Right lobe of liver (tissue), 4 donors: ENCODE data around the gene CDR2L.

Experiments
- POLR2A ChIP-seq: fragments of 450-650 bp; IDR thresholded peaks from one replicate; pipeline ENCODE4 v1.6.1; 2017; ENCODE audit warnings: antibody characterized with exemption, mild to moderate bottlenecking
- TF ChIP-seq, protein P1 (sequence below), 4 donors: fragments of 200-600 bp in 3 of 4; fragments of 450-650 bp in 1 of 4; IDR thresholded peaks; one replicate each; pipeline versions ENCODE4 v1.5.1 to v1.8.0; 2016 to 2022; ENCODE audit warnings: antibody characterized with exemption in 4 of 4, mild to moderate bottlenecking in 2 of 4
- donor health status: DM: no; HTN: no; CAD: no.
- donor health status: DM: no; HTN: no; CAD: no.
- donor health status: DM: no; HTN: yes; CAD: no.

DNA sequence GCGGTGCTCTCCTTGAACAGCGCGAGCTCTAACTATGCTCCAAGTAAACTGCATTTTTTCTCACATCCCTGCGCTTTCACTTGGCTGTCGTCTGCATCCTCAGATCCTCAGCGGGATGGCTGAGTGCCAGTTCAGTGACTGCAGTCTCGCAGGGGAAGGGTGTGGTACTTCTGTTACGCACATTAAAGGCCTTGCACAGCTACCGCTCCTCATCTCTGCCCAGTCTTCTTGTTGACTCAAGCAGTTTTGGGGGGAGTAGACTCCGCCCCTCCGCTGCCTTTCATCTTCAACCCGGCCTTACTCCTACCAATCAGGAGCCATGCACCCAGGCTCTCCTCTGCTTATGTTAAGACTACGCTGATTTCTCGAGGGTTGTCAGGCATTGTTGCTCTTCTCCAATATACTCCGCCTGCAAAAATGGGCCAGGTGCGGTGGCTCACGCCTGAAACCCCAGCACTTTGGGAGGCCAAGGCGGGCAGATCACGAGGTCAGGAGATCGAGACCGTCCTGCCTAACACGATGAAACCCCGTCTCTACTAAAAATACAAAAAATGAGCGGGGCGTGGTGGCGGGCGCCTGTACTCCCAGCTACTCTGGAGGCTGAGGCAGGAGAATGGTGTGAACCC lies 49.3 kb downstream of the CDR2L start:
- TF ChIP-seq, protein P1, sequence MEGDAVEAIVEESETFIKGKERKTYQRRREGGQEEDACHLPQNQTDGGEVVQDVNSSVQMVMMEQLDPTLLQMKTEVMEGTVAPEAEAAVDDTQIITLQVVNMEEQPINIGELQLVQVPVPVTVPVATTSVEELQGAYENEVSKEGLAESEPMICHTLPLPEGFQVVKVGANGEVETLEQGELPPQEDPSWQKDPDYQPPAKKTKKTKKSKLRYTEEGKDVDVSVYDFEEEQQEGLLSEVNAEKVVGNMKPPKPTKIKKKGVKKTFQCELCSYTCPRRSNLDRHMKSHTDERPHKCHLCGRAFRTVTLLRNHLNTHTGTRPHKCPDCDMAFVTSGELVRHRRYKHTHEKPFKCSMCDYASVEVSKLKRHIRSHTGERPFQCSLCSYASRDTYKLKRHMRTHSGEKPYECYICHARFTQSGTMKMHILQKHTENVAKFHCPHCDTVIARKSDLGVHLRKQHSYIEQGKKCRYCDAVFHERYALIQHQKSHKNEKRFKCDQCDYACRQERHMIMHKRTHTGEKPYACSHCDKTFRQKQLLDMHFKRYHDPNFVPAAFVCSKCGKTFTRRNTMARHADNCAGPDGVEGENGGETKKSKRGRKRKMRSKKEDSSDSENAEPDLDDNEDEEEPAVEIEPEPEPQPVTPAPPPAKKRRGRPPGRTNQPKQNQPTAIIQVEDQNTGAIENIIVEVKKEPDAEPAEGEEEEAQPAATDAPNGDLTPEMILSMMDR (IDR thresholded peaks at IDR 0.05): no peak
- TF ChIP-seq POLR2A: no peak
